GM12892 (cell line): ENCODE measurements around the gene KLF6.

Experiments
- POLR2A ChIP-seq: IDR thresholded peaks from 2 replicates; pipeline ENCODE4 v1.6.1; 2011; ENCODE audit warnings: low read depth, low read length, control low read depth
- POLR2AphosphoS5 ChIP-seq: IDR thresholded peaks from 2 replicates; pipeline ENCODE4 v1.6.1; 2011; ENCODE audit warnings: low read depth, low read length, control low read depth
- TAF1 ChIP-seq: IDR thresholded peaks from 2 replicates; pipeline ENCODE4 v1.6.1; 2011; ENCODE audit warnings: low read depth, mild to moderate bottlenecking, control low read depth, low read length, borderline replicate concordance

DNA sequence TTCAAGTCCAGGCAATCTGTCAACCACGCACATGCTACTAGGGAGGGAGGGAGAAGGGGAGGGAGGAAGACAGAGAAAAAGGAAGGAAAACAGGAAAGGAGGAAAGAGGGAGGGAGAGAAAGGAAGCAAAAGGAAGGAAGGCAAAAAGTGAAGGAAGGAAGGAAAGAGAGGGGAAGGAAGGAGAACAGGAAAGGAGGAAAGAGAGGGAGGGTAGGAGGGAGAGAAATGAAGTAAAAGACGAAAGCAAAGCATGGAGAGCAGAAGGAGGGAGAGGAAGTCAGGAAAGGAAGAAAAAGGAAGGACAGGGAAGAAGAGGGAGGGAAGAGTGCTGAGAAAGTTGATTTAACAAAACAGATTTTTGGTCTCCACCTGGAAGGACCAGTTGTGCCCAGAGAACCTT lies 25.6 kb downstream of the KLF6 start:
- no peak for TF ChIP-seq POLR2A
- no peak for TF ChIP-seq TAF1
- no peak for TF ChIP-seq POLR2AphosphoS5
